Stomach (tissue), 9 donors: ENCODE results near the gene KCNT1. TPM values are rescaled to one million over a fixed set of nuclear protein-coding genes. Genes with fewer than 3 reads are reported as not detected.

ENCODE experiments used
- DNase-seq, 2 donors: peaks; one replicate each; pipeline versions ENCODE4 v3.0.0 to v3.0.0-alpha.2; 2013 to 2019
- H3K27ac ChIP-seq, 5 donors: fragments of 200-600 bp in 4 of 5; sonication (generic) in 4 of 5; one replicate each; pipeline ENCODE4 v1.5.1; 2013 to 2019; ENCODE audit warnings: mild to moderate bottlenecking in 1 of 5, moderate library complexity in 1 of 5
- H3K27me3 ChIP-seq, 3 donors: fragments of 200-600 bp; sonication (generic); one replicate each; pipeline ENCODE4 v1.5.1; 2017 to 2019; ENCODE audit warnings: mixed run types in 1 of 3
- H3K36me3 ChIP-seq, 4 donors: fragments of 200-600 bp; sonication (generic); 1 replicate in 3 of 4; 2 replicates in 1 of 4; pipeline ENCODE4 v1.5.1; 2016 to 2019
- H3K4me1 ChIP-seq, 4 donors: fragments of 200-600 bp; sonication (generic); one replicate each; pipeline ENCODE4 v1.5.1; 2016 to 2019
- H3K4me3 ChIP-seq, 4 donors: fragments of 200-600 bp; sonication (generic) in 3 of 4; one replicate each; pipeline ENCODE4 v1.5.1; 2016 to 2019; ENCODE audit warnings: mild to moderate bottlenecking in 1 of 4
- H3K9me3 ChIP-seq, 4 donors: fragments of 200-600 bp; sonication (generic); one replicate each; pipeline ENCODE4 v1.5.1; 2016 to 2019
- EP300 ChIP-seq: sonication (generic); formaldehyde crosslinking; IDR thresholded peaks from one replicate; pipeline ENCODE4 v1.6.1; 2017; ENCODE audit warnings: antibody characterized with exemption
- POLR2A ChIP-seq, 4 donors: fragments of 450-650 bp; IDR thresholded peaks; one replicate each; pipeline ENCODE4 v1.6.1; 2016; ENCODE audit warnings: antibody characterized with exemption in 4 of 4, control low read depth in 2 of 4, mild to moderate bottlenecking in 1 of 4, moderate library complexity in 1 of 4
- POLR2AphosphoS5 ChIP-seq, 3 donors: sonication (generic); formaldehyde crosslinking; IDR thresholded peaks; one replicate each; pipeline ENCODE4 v1.6.1; 2016; ENCODE audit warnings: antibody characterized with exemption in 3 of 3
- WGBS, 5 donors: extraction: QIAGEN DNeasy Blood & Tissue Kit in 3 of 5; methylation state at CpG; one replicate each; pipeline versions ENCODE4 v1.1.5 to v1.1.7; 2013 to 2018; 5-methylcytosine and 5-hydroxymethylcytosine counted together
- intact Hi-C: fragments of 100-400 bp; cut with DNase I; formaldehyde crosslinking; loops from one replicate; pipeline ENCODE4 v1.15.1; 2023; ENCODE audit warnings: low total_unique reads
- polyA plus RNA-seq, 3 donors: library from polyadenylated mRNA; stranded (reverse); fragments of 200-250 nt; gene quantifications; one replicate each; pipeline ENCODE4 v1.2.3, GENCODE V29; 2013
- total RNA-seq, 5 donors: library from RNA; depleted of rRNA; stranded (reverse); fragments of >200 nt; gene quantifications; one replicate each; pipeline versions ENCODE4 v1.1.0 to v1.2.3, GENCODE V29; 2014 to 2016
- TF ChIP-seq, protein P1 (sequence below), 7 experiments: fragments of 450-650 bp in 4 of 7; fragments of 200-600 bp in 3 of 7; sonication (generic) in 3 of 7; IDR thresholded peaks; one replicate each; pipeline ENCODE4 v1.5.1; 2016 to 2019; ENCODE audit warnings: antibody characterized with exemption in 7 of 7, control low read depth in 2 of 7, mild to moderate bottlenecking in 1 of 7
- donor health status: healthy with polysubstance abuse.
- donor health status: Bipolar disorder and iron deficiency.
- donor health status: healthy.

KCNT1 gene
- total and polyA plus RNA-seq, 8 donors, result 0.10 to 12.9 (median 0.37) TPM; not detected in 4

DNA sequence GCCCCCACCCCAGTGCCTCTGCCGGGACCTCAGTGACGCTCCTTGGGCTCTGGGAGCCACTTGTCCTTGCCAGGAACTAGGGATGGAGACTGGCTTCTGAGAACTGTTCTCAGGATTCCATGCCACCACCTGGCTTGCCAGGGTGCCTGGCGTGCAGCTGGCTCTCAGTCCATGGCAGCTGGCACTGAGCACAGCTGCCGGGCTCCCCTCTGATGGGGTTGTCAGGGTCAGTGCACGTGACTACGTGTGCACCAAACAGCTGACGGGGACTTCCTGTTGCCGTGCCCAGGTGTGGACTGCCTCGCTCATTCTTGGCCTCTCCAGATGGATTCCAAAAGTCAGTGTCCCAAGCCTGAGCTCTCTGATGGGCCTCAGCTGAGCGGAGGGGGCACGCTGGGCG is 9.4 kb downstream of the KCNT1 start:
- no peak overlapping the region for H3K4me3 ChIP-seq
- TF ChIP-seq, protein P1, sequence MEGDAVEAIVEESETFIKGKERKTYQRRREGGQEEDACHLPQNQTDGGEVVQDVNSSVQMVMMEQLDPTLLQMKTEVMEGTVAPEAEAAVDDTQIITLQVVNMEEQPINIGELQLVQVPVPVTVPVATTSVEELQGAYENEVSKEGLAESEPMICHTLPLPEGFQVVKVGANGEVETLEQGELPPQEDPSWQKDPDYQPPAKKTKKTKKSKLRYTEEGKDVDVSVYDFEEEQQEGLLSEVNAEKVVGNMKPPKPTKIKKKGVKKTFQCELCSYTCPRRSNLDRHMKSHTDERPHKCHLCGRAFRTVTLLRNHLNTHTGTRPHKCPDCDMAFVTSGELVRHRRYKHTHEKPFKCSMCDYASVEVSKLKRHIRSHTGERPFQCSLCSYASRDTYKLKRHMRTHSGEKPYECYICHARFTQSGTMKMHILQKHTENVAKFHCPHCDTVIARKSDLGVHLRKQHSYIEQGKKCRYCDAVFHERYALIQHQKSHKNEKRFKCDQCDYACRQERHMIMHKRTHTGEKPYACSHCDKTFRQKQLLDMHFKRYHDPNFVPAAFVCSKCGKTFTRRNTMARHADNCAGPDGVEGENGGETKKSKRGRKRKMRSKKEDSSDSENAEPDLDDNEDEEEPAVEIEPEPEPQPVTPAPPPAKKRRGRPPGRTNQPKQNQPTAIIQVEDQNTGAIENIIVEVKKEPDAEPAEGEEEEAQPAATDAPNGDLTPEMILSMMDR (IDR thresholded peaks at IDR 0.05), result no peak
- TF ChIP-seq POLR2A (IDR thresholded peaks at IDR 0.05), result no peak
- no peak for TF ChIP-seq EP300
- no peak for TF ChIP-seq POLR2AphosphoS5 (IDR thresholded peaks at IDR 0.05)
- intact Hi-C loops, result no loop called here
- peaks cover 15 to 93% (median 44%) of the 10 kb centered on the region in 3 donors for H3K27me3 ChIP-seq
- H3K36me3 ChIP-seq, result no peaks in the 10 kb centered on the region
- DNase-seq, result no peak
- WGBS, 5 donors, result 72 to 78% (median 76%) methylated on average over 10 to 12 of the region's 12 CpGs
- no peaks in the 10 kb centered on the region for H3K9me3 ChIP-seq
- H3K27ac ChIP-seq, result no peak overlapping the region
- H3K4me1 ChIP-seq, result peaks cover 0 to 7% (median 0%) of the 10 kb centered on the region in 4 donors

DNA sequence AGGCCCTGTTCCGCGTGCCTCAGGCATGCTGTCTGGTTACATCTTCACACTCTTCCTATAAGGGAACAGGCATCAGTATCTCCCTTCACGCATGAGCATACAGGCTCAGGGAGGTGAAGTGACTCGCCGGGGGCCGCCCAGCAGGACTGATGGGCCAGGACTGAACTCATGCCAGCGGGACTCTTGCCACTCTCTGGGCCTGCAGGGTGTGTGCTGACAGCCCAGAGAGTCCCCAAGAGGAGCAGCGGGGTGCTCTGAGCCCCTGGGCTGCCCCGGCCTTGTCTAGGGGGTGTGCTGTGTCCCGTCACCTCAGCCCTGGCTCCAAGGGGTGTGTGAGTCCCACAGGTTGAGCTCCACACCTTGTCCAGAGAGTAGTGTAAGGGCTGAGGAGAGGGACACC is 9.9 kb downstream of the KCNT1 start:
- H3K4me3 ChIP-seq, result no peak overlapping the region
- no peaks in the 10 kb centered on the region for H3K36me3 ChIP-seq
- H3K9me3 ChIP-seq, result no peaks in the 10 kb centered on the region
- no peak for DNase-seq
- H3K27me3 ChIP-seq, result peaks cover 15 to 93% (median 46%) of the 10 kb centered on the region in 3 donors
- peaks cover 0 to 7% (median 0%) of the 10 kb centered on the region in 4 donors for H3K4me1 ChIP-seq
- intact Hi-C loops, result no loop called here
- no peak overlapping the region for H3K27ac ChIP-seq
- no peak for TF ChIP-seq EP300
- no peak for TF ChIP-seq POLR2A (IDR thresholded peaks at IDR 0.05)
- TF ChIP-seq, protein P1 (IDR thresholded peaks at IDR 0.05), result no peak
- no peak for TF ChIP-seq POLR2AphosphoS5 (IDR thresholded peaks at IDR 0.05)
- WGBS, 5 donors, result 70 to 84% (median 76%) methylated on average over 5 to 10 of the region's 10 CpGs

DNA sequence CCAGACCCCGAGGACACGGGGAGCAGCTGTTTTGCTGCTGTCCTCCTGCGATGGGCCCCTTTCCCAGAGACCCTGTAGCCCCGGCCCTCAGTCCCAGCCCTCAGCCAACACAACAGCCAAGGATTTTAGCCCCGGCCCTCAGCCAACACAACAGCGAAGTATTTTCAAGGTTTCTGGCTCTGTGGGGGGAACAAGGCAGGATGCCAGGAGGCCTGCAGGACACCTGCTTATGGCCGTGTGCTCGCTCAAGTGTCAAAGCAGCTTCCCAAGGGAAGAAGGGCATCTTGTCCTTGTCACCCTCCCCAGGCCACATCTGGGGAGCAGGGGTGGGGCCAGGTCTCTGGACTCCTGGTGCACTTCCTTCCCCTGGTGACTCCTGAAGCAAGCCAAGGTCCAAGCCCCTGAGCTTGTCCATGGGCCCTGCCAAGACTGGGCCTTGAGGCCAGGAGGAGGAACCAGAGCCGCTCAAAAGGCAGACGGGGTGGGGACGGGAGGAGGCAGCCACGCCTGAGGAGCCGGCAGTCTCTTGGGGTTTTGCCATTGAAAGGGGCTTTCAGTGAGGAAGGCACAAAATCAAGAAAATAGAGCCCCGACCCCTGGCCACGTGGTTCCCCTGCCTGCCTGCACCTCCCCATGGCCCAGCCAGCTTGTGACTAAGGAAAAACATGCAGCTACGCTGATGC is 10.8 kb downstream of the KCNT1 start:
- H3K4me1 ChIP-seq, result peaks cover 0 to 7% (median 0%) of the 10 kb centered on the region in 4 donors
- no peaks in the 10 kb centered on the region for H3K9me3 ChIP-seq
- WGBS, 5 donors, result 33 to 51% (median 50%) methylated on average over 14 to 16 of the region's 16 CpGs
- no peaks in the 10 kb centered on the region for H3K36me3 ChIP-seq
- peaks cover 15 to 93% (median 46%) of the 10 kb centered on the region in 3 donors for H3K27me3 ChIP-seq
- intact Hi-C loops, result no loop called here
- H3K27ac ChIP-seq, result no peak overlapping the region
- DNase-seq, result peak in 1 of 2 donors; percentile 40
- TF ChIP-seq POLR2AphosphoS5 (IDR thresholded peaks at IDR 0.05) (no peak), EP300 (no peak), POLR2A (IDR thresholded peaks at IDR 0.05) (no peak)
- TF ChIP-seq, protein P1 (IDR thresholded peaks at IDR 0.05), result no peak
- no peak overlapping the region for H3K4me3 ChIP-seq

DNA sequence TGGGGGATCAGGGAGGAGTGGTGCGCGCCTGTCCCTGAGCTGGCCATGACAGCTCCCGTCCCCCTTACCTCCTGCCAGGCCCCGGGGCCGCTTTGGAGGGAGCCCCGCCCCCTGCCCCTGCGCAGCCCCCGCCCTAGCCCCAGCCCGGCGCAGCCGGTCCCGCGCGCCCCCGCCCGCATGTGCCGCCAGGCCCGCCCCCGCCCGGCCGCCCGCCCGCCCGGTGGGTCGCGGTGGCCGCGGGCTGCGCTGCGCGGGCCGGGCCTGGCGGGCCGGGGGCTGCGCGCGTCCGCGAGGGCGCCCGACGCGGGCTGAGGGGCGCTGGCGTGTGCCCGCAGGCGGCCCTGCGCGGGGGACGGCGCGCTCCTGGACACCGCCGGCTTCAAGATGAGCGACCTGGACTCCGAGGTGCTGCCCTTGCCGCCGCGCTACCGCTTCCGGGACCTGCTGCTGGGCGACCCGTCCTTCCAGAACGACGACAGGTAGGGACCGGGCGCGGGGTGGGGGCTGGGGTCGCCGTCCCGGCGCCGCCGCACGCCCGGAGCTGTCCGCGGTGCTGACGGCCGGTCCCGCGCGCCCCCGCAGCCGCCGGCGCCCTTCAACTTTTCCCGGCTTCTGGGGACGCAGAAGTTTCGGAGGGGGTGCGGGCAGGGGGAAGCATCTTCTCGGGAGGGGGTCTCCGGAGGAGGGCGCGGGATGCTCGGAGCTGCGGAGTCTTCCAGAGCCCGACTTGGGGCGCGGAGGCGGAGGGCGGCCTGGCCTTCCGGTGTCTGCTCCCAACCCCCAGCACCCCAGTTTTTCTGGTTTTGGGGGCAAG is 12.5 kb downstream of the KCNT1 start:
- WGBS, 5 donors, result 2 to 5% (median 3%) methylated on average over 13 to 103 of the region's 103 CpGs
- intact Hi-C loops, result no loop called here

More for the DNA sequence above, 12.5 kb downstream of the KCNT1 start:
- H3K27ac ChIP-seq, result no peak overlapping the region
- DNase-seq, result peak in 1 of 2 donors; percentile 65
- H3K9me3 ChIP-seq, result no peaks in the 10 kb centered on the region
- TF ChIP-seq POLR2A (IDR thresholded peaks at IDR 0.05), result no peak
- TF ChIP-seq, protein P1 (IDR thresholded peaks at IDR 0.05), result no peak
- no peak for TF ChIP-seq POLR2AphosphoS5 (IDR thresholded peaks at IDR 0.05)
- no peak for TF ChIP-seq EP300
- peaks cover 0 to 7% (median 0%) of the 10 kb centered on the region in 4 donors for H3K4me1 ChIP-seq
- no peaks in the 10 kb centered on the region for H3K36me3 ChIP-seq
- H3K27me3 ChIP-seq, result peaks cover 15 to 95% (median 52%) of the 10 kb centered on the region in 3 donors
- H3K4me3 ChIP-seq, result peak overlapping the region in 1 of 4 donors; percentile 14
